Stimulated activated CD8-positive, alpha-beta memory T cell treated with anti-CD3 and anti-CD28 coated beads, Interleukin-7, amount 100 ng/mL, for 4 hours (primary cell): ENCODE measurements around the gene PDE6C.

Source experiments
- DNase-seq, 2 donors: peaks; one replicate each; pipeline ENCODE4 v3.0.0-alpha.2; 2020; ENCODE audit warnings: low read depth in 2 of 2

PDE6C gene

DNA sequence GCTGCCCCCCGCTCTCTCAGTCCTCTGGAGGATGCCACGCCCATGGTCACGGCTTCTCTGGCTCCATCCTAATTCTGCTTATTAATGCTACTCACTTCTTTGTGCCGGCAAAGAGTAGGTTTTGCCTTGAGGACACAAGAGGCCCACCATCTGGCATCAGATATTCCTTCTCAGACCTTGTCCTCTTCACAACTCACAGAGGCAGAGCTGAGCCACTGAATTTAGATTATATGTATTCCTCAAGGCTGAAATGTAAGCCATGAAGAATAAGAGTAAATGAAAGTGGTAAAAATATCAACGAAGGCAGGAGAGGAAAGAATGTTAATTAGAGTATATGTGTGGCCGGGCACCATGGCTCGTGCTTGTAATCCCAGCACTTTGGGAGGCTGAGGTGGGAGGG lies 17.8 kb upstream of the PDE6C start:
- no peak for DNase-seq

DNA sequence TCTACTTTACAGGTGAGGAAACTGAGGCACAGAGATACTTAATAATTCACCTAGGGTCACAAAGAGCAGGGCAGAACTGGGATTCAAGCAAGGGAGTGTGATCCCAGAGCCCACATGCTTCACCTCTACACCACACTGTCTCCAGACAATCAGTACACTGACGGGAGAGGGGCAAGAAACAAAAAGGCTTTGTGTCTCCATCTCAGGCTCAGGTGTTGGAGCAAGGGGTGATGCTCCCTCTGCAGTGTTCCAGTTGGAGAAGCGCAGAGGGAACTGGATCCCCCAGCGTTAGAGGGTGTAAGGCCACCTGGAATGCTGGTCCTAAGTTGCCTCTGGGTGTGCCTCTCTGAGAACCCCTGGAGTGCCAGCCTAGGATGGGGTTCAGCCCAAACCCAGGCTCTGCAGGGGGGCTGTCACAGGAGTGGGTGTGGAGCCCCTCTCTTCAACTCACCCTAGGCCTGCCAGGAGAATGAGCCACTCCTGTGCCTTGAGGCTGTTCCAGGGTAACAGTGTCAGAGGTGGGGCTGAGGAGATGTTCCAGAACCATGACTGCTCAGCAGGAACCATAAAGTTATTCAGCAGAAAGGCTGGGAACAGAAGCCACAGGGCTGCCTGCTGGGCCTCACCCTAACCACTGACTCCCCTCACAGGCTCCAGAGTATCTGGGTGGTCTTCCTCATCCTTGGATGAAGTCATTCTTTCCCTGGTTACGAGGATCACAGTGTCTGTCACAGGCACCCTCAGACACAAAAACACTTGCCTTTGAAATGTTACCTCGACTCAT lies 16.8 kb upstream of the PDE6C start:
- DNase-seq, result no peak

DNA sequence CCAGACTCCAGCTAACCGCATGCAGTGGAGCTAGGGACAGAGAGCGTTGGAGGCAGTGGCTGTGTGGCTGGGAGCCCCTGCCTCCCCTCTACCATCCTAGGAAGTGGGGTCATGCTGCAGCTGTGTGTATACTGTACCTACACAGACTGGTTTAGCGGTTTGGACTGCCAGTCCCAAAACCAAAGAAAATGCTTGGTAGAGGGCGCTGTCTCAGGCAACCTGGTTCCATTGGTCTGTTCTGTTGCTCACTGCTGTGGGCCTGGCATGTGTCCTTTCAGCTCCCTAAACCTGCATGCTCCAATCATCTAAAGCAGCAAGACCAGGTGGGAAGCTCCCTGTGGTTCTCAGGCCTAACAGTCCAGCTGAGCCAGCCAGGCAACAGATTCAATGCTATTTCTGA lies 15.8 kb upstream of the PDE6C start:
- no peak for DNase-seq

DNA sequence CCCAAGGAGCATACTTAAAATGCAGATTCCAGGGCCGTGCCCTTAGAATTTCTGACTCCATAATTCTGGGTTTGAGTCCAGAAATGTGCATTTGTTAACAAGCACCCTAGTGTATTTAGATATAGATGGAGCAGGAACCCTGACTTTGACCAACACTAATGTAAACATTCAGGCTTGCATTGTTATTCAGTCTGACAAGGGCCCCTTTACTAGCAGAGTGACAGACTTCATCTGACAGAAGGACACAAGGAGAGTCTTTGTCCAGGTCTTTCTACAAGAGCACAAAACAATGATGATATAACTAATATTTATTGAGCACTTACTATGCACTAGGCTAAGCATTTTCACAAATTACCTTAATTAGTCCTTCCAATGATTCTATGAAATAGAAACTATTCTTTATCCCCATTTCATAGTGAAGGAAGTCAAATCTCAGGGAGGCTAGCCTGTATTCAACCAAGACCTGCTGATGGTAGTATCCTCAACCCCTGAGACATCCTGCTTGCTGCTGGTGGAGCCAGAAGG lies 15.2 kb upstream of the PDE6C start:
- DNase-seq, result no peak

DNA sequence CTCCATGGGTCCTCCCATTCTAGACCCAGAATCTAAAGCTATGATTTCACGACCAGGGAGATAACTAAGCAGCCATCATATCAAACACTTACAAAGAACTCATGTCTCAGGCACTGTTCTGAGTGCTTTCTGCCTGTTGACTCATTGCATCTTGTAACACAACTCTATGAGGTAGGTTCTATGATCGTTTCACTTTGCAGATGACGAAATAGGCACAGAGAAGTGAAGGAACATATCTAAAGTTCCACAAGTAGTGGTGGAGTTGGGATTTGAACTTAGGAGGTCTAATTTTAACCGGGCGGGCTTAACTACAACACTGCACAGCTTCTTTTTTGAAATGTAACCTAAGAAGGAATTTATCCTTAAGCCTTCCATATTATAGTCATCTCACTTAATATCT lies 14.2 kb upstream of the PDE6C start:
- no peak for DNase-seq

DNA sequence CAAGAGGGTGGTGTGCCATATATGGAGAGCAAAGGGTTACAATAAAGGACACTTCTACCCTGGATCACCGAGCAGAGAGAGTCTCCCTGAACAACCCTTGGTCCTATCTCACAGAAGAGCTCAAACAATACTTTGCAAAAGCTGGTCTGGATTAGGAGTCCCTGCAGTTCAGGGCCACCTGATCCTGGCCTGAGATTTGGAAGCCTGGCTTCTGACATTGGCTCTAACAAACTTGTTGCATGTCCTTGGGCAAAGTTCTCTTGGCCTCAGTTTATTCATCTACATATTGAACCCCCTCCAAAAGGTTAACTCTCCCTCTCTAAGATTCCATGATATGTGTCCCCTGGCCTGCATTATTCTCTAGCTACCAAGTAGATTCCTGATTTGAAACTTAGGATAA lies 13.0 kb upstream of the PDE6C start:
- DNase-seq, result no peak

DNA sequence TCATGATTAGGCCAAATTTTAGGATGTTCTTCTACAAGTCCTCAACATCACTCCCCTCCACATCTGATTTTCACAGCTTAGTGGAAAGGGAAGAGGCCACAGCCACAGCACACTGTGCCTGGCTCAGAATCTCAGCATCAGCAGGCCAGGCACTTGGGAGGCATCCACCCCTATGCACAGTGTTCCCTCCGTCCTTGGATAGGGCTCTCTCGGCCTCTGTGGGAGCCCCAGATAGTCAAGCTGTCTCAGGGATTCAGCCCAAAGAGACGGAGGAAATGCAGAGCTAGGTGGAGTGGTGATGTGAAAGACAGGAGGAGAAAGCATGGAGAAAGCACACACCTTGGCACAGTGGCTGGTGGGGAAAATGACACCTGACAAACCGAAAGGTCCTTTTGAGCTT lies 12.6 kb upstream of the PDE6C start:
- no peak for DNase-seq

DNA sequence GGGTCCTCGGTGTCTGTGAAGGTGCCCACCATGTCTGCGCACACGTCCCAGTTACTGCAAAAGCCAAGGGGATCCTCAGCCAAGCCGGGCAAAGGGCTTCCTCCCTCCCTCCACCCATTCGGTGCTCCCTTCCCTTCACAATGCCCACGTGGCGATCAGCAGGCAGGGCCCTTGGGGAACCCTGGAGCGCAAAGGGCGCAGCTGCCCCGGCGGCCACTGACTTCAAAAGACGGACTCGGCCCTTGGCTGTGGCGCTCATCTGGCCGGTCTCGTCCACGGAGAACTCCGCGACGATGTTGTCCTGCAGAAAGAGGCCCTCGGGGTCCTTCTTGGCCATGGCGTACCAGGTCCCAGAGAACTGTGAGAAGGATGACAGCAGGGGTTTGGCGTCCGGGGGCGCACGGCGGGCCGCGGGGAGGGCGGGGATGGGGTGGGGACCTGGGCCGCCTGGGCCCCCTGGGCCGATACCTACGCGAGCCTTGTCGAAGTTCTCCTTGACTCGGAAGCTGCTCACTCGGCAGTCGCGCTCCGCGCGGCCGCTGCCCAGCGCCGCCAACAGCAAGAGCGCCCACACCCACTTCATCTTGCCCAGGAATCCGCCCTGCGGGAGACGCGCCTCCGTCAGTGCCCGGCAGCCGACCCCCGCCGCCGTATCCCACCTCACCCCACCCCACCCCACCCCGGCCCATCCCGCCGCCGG lies 11.7 kb upstream of the PDE6C start:
- no peak for DNase-seq

DNA sequence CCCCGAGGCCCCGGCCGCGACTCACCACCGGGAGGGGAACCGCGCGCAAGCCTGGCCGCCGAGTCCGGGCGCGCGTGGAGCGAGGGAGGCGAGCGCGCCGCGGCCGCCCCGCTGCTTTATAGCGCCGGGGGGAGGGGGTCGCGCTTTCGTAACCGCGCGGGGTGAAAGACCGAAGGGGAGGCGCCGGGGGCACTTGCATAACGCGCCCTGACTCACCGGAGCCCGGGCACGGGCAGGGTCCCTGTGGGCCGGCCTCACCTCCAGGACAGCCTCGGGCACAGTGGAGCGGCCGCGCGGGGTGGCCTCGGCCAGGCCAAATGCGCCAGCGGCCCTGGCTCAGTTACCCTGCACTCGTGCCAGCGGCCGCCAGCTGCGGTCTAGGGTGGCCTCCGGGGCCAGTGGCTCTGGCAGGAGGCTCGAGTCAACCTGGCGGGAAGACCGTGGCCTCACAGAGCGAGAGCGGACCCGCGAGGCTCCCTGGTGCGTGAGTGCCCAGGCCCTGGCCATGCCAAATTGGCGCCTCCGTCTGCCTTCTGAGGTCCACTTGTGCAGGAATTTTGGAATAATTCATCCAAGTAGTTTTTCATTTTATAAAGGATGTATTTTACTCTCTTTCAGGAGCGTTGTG lies 11.1 kb upstream of the PDE6C start, which contains the start of gene RBP4:
TSS of gene RBP4 (minus strand) at position 90 of the 628 bp plus-strand sequence. CDS start 207 bp downstream, outside the sequence.
- DNase-seq, result no peak

DNA sequence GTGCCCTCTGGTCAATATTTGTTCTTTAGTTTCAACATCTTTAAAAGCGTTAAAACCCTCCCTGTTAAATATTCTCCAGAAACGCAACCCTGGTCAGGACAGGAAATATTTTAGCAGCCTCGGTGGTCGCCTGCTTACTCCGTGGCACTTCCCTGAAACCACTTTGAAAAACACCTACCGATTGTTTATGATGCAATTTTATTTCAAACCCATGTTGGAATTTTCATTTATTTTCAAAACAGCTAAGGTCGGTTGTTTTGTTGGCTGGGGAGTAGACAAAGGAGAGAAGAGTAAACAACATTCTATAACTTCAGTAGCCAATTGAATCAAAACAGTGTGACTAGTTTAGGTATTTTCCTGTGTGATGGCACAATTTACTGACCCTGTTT lies 10.6 kb upstream of the PDE6C start:
- no peak for DNase-seq

DNA sequence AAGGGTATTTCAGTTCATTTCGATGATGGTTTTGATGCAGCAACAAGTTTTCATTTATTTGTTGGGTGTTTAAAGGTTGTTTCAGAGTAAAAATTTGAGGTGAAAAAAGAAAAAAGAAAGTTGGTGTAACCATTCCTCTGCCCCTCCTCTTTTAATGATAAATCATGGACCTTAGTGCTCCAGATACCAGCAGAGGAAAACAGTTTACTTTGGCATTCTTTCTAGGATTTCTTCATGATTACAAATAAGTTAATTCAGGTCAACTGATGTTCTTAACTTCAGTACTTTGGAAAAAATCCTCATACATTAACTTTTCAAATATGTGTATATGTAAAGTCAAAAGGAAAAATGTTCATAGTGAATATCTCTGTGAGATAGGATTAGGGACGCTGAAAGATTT lies 9.3 kb upstream of the PDE6C start:
- no peak for DNase-seq

DNA sequence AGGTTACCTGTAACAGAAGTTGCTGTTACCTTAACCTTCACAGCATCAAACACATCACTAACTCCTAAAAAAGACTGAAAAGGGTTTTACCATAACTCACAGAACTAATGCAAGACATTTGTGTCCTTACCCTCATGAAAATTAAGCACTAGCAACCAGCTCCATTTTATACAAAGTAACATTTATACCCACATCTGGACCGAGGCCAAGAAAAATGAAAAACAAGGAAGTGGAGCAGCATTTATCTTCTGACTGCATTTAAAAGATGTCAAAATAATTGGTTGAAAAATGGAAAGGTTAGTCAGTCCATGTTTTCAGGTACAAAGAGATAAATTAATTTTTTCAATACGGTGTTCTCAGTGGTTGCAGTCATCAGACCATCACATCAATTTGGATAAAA lies 8.2 kb upstream of the PDE6C start:
- DNase-seq, result no peak

DNA sequence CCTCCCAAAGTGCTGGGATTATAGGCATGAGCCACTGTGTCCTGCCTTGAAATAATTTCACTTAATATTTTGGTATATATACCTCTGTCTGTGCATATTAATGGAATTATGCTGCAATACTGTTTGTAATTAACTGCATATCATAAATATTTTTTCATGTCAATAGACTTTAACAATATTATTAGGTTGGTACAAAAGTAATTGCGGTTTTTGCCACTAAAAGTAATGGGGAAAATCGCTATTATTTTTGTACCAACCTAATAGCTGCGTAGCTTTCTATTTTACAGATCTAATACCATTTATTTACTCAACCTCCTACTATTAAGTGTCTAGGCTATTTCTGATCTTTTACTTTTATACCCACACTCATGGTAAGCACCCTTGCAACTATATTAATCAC lies 3.9 kb upstream of the PDE6C start:
- no peak for DNase-seq

DNA sequence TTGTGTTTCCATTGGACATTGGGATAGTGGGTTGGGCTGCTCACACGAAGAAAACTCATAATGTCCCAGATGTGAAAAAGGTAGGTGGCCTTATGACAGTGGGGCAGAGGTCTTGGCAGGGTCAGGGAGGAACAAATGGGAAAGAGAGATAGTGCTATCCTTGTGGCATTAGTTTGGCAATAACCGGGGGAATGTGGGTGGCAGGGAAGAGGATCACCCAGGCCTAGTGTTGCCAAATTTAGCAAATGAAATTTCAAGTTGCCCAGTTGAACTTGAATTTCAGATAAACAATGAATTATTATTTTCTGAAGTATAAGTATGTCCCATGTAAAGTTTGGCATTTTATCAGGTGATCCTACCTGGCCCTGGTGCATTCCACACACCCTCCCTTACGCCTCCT lies 789 bp downstream of the PDE6C start:
- no peak for DNase-seq

DNA sequence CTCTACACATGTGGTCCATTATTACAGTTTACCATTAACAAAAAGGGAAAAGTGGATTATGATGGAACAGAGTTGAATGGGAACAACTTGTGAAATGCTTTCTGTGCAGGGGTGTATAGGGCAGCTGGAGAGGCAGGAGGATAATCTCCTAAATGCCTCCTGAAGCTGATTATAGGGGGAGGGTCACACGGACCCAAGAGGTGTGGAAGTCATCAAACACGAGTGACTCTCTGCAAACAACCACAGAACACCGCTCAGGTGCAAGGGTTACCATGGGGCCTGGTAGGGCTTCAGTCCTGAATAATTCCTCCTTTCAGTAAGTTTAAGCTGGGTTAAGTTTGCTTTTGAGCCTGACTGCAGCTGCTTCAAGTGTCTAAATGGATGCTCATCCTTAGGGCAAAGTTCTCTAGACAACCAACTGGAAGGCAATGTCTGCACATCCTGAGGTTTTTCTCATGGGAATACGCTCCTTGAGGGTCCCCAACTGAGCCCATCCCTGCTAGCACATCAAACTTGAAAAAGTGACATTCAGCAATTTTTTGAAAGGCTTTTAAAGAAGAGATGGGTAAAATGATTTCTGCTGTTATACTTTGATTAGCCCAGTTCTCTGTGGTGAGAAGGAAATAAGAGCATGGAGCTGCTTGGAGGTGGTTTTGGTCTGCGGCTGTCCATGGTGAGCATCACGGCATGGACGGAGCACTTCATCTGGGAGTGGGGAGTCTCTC lies 1.9 kb downstream of the PDE6C start:
- DNase-seq, result no peak

DNA sequence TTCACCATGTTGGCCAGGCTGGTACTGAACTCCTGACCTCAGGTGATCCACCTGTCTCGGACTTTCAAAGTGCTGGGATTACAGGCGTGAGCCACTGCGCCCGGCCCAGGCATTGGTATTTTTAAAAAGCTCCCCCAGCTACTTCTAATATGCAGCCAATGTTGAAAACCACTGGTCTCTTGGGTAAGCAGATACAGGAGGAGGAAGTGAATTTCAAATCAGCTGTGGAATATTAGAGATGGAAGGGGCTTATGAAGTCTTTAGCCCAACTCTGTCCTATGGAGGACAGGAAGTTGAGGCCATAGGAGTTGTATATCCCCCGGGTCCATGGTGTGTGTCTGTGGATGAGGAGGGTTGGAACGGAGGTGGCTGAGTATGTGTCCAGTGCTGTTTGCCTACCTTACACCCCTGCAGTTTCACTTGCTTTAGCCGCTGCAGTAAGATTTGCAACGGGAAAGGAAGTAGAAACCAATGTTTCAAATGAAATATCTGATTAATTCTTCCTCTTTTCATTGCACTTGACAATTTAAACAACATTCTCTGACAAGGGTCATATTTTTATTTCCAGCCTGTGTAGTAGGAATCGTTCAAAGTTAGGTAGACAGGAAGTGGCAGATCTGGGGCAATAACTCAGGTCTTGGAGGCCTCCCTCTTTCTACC lies 3.4 kb downstream of the PDE6C start:
- no peak for DNase-seq

DNA sequence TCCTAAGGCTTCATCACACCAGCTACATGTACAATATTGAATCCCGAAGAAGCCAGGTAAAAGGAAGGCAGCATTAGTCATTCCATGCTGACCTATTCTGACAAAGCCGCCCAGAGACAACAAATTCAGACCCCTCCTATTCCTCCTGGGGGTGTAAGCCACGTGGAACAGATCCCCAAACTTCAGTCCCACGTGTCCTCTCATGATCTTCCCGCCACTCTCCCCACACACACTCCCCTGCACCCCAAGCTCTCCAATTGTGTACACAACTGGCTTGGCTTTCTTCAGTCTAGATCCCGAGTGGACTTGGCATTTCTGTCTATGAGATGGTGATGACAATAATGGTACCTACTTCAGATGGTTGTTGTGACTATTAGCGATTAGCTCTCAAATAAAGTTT lies 8.6 kb downstream of the PDE6C start:
- no peak for DNase-seq

DNA sequence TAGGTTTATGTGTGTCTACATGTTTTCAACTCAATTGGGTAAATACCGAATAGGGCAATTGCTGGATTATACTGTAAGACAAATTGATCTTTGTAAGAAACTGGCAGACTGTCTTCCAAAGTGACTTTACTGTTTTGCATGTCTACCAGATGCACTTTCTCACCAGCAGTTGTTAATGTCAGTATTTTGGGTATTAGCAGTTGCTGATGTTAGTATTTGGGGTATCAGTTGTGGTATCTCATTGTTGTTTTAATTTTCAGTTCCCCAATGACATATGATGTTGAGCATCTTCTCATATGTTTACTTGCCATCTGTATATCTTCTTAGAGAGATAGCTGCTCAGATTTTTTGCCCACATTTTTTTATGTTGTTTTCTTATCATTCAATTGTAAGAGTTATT lies 10.6 kb downstream of the PDE6C start:
- DNase-seq, result no peak

DNA sequence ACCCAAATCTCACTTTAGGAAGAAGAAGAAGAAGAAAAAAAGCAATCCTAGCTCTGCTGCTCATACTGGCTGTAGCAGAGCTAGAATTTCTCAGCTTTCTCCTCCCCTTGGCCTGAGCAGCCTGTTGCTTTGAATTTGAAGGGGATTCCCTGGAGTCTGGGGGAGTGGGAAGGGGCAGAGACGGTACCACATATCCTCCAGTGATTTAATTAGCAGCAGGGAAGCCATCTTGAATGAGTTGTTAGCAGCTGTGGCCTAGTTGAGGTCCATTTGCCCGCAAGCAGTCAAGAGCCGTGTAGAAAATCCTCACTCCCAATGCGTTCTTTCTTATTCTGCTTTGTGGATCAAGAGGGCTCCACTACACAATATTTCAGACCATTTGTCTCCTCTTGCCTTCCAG lies 16.5 kb downstream of the PDE6C start:
- DNase-seq, result no peak

DNA sequence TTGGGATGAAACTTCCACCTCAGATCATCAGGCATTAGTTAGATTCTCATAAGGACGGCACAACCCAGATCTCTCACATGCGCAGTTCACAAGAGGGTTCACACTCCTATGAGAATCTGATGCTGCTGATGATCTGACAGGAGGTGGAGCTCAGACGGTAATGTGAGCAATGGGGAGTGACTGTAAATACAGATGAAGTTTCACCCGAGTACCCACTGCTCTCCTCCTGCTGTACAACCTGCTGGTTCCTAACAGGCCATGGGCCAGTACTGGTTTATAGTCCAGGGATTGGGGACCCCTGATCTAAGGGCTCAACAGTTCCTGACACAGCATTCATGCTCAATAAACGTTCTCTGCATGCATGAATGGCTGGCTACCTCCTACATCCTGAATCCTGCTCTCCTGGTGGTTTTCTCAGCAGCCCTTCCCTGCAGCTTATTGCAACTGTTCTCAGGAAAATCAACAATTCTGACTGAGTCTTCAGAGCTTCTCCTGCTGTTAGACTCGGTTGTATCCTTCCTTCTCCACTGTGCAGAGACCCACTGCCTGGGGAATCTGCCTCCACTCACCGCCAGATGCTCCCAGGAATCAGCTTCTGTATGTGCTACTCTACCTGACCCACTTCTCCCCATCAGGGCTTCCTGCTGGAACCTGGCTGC lies 17.4 kb downstream of the PDE6C start:
- DNase-seq, result no peak
